HT-29 (cell line): Measurements from ENCODE around the gene FAAH. TPM values are rescaled to one million over a fixed set of nuclear protein-coding genes. Genes with fewer than 3 reads are reported as not detected.

ENCODE experiments used
- DNase-seq: peaks from one replicate; pipeline ENCODE4 v3.0.0-alpha.2; 2015; ENCODE audit warnings: low spot score
- total RNA-seq: library from RNA; depleted of rRNA; stranded (reverse); fragments of >200 nt; shearing (Covaris generic); gene quantifications from 2 replicates; pipeline ENCODE4 v1.2.3, GENCODE V29; 2014

Gene FAAH
- total RNA-seq, 1 experiment from 2014 or later, result 53.2 TPM

DNA sequence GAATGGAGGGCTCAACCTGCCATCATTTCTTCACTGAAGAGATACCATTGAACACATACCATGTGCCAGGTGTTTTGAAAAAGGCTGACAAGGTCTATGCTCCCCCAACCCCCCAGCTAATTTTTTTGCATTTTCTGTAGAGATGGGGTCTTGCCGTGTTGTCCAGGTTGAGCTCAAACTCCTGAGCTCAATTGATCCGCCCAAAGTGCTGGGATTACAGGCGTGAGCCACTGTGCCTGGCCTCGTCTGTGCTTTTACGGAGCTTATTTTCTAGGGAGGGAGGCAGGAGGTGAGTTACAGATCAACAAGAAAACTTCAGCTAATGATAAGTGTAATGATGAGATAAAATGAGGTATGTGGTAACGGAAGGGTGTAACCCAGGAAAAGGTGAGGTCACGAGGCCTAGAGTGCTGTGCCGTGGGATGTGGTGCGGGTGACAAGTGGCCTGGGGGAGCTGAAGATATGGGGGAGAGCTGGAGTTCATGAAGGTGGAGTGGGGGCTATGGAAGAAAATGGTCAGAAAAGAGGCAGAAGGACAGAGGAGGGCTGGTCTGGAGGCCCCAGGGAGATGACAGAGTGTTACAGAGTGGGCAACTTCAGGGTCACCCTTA lies 28.2 kb downstream of the FAAH start:
- DNase-seq, result no peak

DNA sequence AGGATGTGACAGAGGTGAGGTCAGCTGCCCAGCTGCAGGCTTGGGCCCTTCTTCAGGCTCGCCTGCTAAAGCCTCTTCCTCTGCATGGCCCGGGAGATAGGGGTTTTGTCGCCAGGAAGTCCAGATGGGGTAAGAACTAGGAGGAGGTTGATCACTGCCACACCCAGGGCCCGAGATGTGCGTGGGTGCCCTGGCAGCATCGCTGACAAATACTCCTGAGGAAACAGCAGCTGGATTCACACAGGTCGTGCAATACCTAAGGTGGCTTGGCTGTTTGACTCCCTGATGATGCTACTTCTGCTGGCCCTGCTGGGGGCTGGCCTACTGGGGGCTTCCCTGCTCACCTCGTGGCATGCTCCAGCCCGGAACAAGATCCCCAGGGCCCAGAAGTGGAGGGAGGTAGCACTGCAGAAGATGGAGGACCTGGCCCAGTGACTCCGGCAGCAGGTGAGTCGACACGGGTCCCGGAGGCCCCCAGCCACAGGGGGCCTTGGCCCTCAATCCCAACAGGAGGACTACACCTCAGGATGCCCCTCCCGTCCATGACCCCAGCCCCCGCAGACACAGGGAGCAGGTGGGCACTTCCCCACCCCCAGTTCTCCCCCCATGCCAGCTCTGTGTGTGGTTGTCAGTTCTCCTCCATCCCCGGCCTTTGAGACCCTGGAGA lies 29.6 kb downstream of the FAAH start:
- no peak for DNase-seq

DNA sequence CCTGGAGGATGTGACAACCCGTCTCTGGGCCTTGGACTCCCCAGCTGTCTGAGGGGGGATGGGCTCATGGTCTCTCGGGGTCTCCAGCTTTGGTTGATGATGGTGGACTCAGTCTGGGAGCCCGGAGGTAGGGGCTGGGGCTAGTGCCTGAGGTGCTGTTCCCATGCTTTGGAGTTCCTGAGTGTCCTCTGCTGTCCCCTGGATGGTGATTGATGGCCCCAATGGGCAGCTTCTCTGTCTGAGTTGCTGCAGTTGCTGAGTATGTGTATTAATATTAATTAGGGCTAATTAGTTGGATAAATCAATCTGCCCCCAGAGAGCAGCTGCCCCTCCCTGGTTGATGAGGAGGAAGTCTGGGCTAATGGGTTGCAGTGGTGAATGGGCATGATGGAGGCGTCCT lies 30.6 kb downstream of the FAAH start:
- no peak for DNase-seq

DNA sequence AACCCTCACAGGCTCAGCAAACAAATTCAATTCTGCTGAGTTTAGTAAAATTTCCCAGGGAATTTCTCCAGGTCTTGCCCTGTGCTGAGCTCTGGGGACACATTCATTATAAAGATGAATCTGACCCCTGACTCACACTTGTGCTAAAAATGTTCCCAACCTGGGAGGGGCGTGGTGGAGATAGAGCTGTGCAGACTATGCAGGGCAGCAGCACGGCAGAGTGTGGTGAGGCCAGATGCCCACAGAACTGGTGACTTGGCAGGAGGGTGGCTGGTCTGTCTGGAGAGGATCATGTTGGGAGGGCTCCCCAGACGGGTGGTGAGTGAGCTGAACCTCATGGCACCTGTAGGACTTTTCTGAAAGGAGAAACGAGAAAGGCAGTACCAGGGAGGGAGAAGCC lies 31.6 kb downstream of the FAAH start:
- DNase-seq, result no peak

DNA sequence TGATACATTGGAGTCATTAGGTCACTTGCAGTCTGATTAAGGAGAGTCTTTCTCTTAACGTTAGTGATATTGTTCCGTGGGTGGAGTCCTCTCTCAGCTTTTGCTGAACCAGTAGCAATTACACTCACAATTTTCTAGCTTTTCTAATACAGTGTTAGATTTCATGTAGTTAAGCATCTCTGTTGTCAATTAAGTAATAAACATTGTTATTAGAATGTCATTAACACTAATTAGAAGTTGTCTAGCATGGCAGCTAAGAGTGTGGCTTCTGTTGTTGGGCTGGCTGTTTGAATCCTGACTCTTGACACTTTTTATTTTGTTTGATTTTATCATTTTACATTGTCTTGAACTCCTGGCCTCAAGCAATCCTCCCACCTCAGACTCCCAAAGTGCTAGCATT lies 33.4 kb downstream of the FAAH start:
- DNase-seq, result no peak

DNA sequence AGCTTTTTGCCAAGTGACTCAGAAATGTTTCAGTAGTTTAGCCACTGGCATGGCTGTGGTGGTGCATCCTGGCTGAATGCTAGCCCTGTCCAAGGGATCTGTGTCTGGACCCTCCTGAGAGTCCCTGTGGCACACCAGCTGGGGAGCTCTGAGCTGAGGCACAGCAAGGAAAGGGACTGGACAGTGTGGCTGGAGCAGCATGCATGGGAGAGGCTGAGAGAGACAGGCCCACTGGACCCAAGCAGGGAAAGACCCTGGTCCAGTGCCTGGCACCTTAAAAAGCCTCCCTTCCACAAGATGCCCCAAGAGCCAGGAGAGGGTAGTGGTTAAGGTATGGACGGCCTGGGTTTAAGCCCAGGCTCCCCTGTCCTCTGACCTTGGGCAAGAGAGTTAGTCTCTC lies 35.3 kb downstream of the FAAH start:
- no peak for DNase-seq

DNA sequence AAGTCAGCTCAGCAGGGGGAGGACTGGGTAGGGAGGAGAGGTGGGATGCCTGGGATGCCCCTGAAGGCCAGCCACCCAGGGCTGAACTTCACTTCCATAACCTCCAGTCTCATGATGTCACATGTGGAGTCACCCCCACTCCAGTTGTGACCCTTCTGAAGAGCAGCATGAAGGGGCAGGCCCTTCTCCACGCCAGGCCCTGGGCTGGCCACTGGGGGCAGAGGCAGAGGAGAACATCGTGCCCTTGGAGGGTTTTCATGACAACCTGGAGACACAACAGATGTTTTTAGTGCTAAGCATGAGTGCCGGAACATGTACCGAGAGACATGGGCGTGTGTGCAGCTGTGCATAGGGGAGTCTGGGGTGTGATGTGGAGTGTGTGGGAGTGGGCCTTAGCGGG lies 37.6 kb downstream of the FAAH start:
- DNase-seq, result no peak

DNA sequence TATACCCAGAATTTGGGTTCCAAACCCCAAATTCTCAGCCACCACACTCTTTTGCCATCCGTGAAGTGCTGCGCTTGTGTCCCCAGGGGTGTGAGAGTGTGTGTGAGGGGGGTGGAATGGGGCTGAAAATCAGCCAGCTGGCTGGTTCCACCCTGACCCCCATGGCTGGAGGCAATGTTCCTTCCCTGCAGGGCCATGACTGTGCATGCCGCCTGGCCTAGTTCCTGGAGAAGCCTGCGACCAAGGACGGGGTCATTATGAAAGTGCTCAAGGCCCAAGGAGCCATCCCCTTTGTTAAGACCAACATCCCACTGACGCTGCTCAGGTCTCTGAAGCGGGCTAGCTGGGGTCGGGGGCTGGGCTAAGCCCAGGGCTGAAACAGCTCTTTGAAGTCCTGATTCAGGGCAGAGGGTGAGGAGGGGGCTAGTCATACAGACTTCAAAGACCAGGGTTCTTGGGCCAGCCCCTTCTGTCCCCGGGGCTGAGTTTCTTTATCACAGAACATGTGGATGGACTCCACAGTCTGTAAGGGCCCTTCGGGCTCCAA lies 38.7 kb downstream of the FAAH start:
- no peak for DNase-seq

DNA sequence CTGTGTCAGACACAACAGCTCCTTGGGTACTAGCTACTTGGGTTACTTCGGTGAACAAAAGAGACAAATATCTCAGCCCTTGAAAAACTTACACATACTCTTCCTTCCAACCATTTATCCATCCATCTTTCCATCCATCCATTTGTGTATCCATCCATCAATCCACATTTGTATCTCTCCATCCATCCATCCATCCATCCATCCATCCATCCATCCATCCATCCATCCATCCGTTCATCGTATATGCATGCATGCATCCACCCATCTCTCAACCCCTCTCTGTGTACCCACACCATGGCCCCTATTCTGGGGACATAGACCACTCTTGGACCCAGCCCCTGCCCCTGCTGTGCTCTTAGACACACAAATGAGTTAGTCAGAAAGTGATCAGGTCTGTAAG lies 40.2 kb downstream of the FAAH start:
- DNase-seq, result no peak

DNA sequence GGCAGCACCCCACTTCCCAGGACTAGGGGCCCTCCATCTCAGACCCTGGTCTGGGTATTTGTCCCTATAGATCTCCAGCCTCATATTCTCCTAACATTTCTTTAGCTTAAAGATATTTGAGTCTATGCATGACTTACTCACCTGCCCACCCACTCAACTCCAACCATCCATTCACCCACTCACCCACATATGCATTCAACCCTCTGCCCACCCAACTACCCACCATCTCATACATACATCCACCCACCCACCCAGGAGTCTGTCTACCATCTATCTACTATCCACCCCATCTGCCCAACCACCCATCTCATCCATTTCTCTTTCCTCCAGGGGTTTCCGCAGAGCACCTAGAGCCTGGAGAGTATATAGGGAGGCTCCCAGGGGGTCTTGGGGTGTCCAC lies 42.7 kb downstream of the FAAH start:
- no peak for DNase-seq

DNA sequence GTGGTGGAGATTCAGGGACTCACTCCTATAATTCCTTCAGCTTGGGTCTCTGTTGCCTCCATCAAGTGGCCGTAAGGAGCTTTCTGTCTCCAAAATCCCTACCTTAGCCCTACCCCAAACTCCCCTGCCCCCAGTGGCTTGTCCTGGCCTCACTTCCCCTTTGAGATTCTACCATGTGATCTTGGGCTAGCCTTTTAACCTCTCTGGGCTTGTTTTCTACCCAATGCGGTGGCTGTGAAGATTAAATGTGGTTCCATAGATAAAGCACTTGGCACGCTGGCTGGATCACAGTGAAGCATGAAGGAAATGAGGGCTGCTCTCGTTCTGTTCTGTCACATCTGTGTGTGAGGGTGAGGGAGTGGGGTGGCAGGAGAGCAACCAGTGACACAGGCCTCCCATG lies 43.6 kb downstream of the FAAH start:
- no peak for DNase-seq

DNA sequence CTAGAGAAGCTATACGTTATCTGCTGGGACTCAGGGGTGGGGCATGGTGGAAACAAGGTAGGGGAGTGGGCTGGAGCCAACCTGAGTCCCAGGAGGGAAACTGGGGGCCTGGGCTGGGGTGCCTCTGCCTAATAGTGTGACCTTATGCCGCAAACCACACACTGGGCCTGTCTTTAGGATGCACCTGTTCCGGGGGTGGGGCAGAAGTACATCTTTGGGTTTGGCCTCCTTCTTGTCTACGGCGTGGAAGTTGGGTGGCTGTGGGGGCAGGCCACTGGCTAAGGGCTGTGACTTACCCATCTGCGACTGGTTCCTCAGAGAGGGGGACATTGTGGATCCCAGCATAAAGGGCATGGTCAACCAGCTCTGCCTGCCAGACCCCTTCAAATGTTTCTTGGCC lies 44.2 kb downstream of the FAAH start:
- DNase-seq, result no peak

DNA sequence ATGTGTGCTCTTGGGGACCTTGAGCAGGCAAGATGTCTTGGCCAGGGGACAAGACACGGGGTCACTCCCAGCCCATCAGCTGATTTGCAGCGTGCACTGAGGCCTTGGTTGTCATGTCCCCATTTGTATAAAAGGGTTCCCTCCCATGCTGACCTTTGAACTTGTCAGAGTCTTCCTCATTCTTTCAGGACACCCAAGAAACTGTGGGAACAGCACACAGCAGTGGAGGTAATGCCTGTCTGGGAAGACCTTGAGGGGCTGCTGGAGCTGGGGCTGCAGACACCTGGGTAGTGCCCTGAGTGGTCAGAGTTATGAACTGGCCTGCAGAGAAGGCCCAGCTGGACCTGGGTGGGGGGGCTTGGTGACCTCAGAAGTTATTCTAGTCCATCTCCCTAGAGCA lies 46.4 kb downstream of the FAAH start:
- DNase-seq, result no peak

DNA sequence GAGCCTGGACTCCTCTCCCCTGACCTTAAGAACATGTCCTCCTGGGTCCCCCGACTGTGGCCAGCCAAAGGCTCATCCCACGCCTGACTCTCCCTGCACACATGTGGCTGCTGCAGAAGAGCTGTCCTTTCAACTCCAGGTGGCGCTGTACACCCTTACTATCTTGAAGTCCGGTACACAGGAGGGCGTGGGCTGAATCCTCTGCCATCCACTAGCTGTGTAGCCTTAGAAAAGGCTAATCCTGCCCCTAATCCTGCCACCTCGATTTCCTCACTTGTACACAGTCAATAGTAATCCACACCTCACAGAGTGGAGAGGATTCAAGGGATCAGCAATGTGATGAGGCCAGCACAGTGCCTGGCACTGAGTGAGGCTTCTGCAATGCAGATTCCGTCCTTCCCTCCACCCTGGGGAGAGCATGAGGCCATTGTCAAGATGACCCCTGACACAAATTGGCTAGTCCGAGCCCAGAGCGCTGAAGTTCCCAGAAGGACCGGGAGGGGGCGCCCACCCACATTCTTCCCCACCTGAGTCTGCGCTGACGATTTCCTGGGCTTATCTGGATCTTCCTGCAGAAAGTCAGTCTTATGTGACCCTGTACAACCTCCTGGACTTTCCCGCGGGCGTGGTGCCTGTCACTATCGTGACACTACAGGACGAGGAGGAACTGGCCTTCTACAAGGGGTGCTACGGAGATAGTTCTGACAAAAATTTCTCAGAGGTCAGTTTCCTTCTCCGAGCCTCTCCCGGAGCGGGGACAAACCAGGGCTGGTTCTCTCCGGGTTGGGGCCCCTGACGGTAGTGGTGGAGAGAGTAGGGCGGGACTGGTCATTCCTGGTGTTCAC lies 48.4 kb downstream of the FAAH start:
- DNase-seq, result peak; percentile 88

DNA sequence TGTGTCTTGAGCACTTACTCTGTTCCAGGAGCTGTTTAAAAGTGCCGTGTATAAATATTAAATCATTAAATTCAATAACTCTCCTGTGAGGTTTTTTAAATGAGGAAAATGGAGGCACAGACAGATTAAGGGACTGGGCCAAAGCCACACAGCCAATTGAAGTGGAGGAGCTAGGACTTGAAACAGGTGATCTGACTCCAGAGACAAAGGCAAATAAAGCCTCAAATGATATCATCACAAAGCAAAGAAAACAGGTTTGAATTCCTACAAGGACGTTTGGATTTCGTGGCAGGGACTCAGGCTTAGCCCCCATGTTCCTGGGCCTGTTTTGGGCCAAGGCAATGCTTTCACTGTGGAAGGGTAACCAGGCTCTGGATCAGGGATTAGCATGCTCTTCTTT lies 50.3 kb downstream of the FAAH start:
- no peak for DNase-seq

DNA sequence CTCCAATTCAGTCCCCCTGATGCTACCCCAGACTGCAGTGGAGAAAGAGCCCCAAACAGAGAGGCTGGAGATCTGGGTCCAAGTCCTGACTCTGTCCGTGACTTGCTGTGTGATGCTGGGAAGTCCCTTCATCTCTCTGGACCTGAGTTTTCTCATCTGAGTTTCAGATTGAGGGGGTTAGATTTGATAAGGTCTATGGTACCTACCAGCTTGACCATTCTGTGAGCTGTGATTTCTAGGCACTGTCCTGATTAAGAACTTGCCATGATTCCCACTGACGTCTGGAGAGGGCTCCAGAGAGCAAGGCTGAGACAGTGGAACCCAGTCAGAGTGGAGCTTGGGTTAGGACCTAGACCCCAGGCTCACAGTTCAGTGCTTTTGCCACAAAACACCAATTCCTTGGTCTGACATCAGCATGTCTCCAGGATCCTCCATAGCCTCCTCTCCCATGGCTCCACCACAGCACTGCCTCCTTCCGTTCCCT lies 51.7 kb downstream of the FAAH start:
- no peak for DNase-seq

DNA sequence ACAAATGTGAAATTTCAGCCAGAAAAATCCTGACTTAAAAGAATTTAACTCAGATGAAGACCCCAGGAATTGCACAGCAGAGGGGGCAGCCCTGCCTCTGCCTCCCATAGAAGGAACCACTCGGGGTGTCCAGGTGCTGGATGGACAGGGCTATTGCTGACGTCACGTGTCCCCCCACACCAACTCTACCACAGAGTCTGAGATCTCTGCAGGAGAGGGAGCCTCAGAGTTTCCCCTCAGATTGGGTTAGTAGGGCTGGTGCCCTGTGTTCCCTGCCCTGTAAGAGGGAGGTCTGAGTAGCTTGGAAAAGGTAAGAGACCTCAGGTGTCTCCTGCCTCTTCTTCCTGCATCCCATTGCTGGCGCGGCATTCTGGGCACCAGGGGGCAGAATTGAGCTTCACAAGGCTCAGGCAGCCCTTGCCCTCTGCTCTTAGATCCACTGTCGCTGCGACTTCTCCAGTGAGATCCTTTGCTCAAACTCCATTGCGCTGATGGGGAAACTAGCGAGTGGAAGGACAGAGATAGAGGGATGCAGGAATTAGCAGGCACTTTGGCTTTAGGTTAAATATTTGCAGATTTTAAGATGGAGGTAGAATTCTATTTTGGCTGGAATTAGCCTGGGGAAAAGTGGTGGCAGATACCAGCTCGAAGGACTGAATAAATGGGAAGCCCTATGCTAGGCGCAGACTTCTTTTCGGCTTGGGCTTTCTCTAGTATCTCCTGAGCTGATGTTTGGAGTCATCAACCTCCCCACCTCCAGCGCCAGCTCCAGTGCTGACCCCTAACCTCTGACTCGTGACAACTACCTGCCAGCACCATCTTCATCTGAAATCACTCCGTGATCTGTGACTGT lies 52.8 kb downstream of the FAAH start:
- peak; percentile 93 for DNase-seq

DNA sequence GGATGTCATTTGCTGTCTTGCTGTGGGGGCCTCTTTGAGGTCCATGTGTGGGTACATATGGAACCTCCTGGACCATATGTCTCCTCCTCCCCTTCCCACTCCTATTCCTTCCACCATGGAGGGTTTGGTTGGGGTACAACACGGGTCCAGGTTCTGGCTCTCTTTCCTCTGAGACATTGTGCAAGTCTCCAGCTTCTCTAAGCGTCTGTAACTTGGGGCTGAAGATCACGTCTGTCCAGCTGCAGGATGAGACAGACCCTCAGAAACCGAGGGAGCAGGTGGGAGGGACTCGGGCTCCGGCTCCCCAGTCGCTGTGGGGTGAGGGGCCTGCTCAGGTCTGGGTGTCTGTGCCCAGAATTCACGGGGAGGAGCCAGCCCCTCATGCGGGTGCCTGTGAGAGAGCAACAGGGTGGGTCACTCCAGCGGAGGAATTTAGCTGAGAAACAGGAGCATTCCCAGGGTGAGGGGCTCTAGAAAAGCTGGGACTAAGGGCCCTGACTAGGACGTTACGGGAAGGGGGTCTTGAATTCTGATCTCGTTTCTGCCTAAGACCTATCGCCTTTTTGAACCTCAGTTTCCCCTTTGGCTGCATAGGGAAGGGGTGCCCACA lies 53.5 kb downstream of the FAAH start:
- no peak for DNase-seq

DNA sequence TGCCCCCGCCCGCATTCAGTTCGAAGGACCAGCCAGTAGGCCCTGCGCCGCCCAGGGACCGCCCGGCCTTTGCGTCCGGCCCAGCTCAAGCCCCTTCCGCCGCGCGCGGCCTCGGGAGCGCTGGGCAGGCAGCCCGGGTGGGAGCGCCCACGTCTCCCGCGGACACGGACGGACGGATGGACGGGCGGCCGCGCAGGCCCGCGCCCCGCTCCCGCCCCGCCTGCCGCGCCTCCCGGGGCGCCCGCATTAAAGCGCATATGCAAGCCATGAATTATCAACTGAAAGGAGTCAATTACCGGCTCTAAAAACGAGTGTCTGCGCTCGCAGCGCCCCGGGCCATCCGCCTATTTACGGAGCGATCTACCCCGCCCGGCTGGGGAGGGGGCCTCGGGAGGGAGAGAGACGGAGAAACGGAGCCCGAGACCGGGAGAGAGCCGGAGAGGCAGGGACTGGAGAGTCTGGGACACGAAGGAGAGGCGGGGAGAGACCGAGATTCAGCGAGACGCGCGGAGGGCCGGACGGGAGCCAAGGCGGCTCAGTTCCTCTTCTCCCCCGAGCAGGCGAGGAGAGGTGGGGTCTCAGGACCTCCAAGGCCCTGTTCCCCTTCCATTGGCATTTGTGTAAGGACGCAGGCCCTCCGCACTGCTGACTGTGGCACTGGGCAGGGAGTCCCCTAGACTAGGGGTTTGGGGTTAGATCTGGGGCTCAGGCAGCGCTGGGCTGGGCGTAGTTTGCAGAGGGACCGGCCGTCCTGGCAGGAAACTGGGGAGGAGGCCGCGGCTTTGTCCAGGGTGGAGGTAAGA lies 54.2 kb downstream of the FAAH start:
- DNase-seq, result no peak
